GM12864 (cell line): ENCODE measurements around the gene AKAP10.
"Not testable (repeated sequence)": the region's sequence is repeated elsewhere in the genome, so short reads cannot be mapped to it uniquely, and the experiment has no call there.

Experiments
- DNase-seq: peaks from one replicate; pipeline ENCODE4 v3.0.0-alpha.2; 2011; ENCODE audit warnings: low read depth
- H3K4me3 ChIP-seq: 2 replicates; pipeline ENCODE4 v1.5.1; 2011; ENCODE audit warnings: mild to moderate bottlenecking, low read depth, low read length, control low read depth
- CTCF ChIP-seq: IDR thresholded peaks from 2 replicates; pipeline ENCODE4 v1.5.1; 2011; ENCODE audit warnings: low read depth, mild to moderate bottlenecking, moderate library complexity, low read length, control low read depth, inconsistent platforms; ENCODE audit errors: missing control alignments

Gene AKAP10

GRCh38 chr17:19897903-19898302 lies 79.7 kb downstream of the AKAP10 start:
- no peak overlapping the region for H3K4me3 ChIP-seq
- TF ChIP-seq CTCF, result no peak
- DNase-seq, result no peak

GRCh38 chr17:19897090-19897837 lies 80.4 kb downstream of the AKAP10 start:
- no peak for TF ChIP-seq CTCF
- no peak for DNase-seq

GRCh38 chr17:19896679-19897078 lies 80.9 kb downstream of the AKAP10 start:
- no peak for DNase-seq
- TF ChIP-seq CTCF, result no peak
- H3K4me3 ChIP-seq, result no peak overlapping the region

More at GRCh38 chr17:19897090-19897837, 80.4 kb downstream of the AKAP10 start:
- no peak overlapping the region for H3K4me3 ChIP-seq

- not testable (repeated sequence) for H3K4me3 ChIP-seq, DNase-seq
Measured at GRCh38 chr17:19890554-19890953, 87.1 kb downstream of the AKAP10 start.

- DNase-seq, H3K4me3 ChIP-seq: not testable (repeated sequence)
Measured at GRCh38 chr17:19890001-19890400, 87.6 kb downstream of the AKAP10 start.

GRCh38 chr17:19886116-19886515 lies 91.5 kb downstream of the AKAP10 start:
- no peak for TF ChIP-seq CTCF
- DNase-seq, result no peak
- no peak overlapping the region for H3K4me3 ChIP-seq

GRCh38 chr17:19883537-19884215 lies 94.0 kb downstream of the AKAP10 start:
- TF ChIP-seq CTCF, result no peak
- DNase-seq, result no peak
- no peak overlapping the region for H3K4me3 ChIP-seq

GRCh38 chr17:19880393-19880792 lies 97.2 kb downstream of the AKAP10 start:
- no peak for DNase-seq
- TF ChIP-seq CTCF, result no peak
- H3K4me3 ChIP-seq, result no peak overlapping the region
